Dermis microvascular lymphatic vessel endothelial cell (primary cell): Measurements from ENCODE around the gene CREBL2. TPM values are rescaled to one million over a fixed set of nuclear protein-coding genes. Genes with fewer than 3 reads are reported as not detected.

Experiments used
- DNase-seq, 2 donors: peaks; one replicate each; pipeline versions ENCODE4 v3.0.0 to v3.0.0-alpha.2; 2010; ENCODE audit warnings: low read depth in 2 of 2
- total RNA-seq: library from RNA; depleted of rRNA; stranded (reverse); fragments of >200 nt; gene quantifications from 2 replicates; pipeline ENCODE4 v1.2.1, GENCODE V29; 2014

Gene CREBL2
- total RNA-seq, 1 donor from 2014 or later: 31.5 TPM

- DNase-seq: no peak
Observed at GRCh38 chr12:12673296-12673695, 61.6 kb downstream of the CREBL2 start.

DNA sequence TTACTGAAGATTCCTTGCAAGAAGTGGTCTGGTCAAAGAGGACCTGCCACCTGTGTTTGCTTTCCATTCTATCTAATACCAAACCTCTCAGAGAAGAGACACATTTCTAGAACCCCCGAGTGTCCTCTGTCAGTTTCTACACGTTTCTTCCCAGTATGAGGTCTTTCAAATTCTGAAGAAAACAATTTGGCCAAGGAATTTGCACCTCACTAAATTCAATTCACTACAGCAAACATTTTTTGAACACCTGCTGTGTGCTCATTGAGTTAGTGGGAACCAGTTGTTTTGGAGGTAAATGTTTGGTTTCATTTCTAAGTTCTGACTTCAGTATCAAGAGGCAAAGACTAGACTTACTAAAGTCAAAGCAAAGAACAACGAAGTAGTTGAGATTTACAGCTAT lies 64.9 kb downstream of the CREBL2 start:
- no peak for DNase-seq

DNA sequence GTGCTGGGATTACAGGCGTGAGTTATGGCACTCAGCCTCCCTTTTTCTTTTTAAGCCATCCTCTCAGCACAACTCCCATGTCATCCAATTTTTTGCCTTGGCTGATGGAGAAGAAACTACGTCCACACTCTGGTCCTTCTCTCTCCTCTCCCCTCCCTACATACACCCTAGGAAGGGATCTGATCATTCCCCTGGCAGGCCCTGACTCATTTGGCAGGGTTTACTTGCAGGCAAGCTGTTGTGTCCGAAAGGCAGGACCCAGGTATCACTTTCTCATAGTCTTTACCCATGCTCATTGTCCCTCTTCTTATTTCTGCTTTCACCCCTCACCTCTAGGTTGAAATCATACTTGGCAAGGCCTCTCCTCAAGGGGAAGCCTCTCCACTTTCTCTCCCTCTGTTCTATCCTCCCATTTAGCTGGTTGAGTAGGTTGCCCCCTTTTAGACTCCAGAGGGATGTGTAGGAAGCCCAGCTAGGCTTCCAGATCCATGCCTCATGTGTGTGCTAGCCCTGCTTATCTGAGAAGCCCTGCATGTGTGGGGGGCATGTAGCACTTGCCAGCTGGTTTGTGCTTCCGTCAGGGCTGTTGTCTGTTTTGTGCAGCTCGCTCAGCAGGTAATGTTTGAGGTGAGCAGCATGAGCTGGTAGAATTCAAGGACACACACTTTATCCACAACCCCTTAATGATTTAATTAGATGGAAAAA lies 69.5 kb downstream of the CREBL2 start:
- DNase-seq: no peak

GRCh38 chr12:12682284-12682683 lies 70.6 kb downstream of the CREBL2 start:
- no peak for DNase-seq

DNA sequence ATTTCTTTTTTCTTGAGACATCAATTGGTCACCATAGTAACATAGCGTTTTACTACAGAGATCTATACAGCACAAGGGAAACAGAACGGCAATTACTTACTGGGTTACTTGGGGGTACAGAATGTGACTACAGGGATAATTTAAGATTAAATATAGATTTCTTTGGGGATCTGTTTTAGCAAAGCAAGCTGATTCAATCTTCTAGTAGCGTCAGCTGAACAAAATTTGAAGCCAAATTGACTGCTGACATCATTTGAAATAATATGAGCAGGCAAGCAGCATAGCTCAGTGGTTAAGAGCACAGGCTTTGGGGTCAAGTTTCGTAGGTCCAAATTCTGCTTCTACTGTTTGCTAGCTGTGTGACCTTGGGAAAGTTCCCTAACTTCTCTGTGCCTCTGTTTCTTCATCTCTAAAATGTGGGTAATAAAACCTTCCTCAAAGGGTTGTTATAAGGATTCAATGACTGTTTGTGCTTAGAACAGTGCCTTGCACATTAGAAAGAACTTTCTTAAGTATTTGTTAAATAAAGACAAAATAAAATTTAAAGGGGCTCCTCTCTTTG lies 71.5 kb downstream of the CREBL2 start:
- no peak for DNase-seq

DNA sequence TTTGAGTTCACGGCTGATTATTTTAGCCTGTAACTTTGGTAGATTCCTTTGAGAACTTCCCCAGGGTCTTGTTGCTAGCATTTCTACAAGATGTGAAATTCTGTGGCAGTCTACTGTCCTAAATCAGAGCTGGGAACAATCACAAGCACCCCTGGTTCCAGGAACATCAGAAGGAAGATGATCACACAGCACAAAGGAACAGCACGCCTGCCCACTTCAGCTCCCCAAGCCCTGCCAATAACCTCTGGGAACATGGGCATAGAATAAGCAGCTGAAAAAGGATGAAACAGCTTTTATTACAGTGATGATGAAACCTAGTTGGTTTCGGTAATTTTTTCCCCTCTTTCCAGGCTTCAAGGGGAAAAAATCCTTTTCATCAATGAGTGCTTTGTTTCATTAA lies 72.0 kb downstream of the CREBL2 start:
- DNase-seq: no peak

DNA sequence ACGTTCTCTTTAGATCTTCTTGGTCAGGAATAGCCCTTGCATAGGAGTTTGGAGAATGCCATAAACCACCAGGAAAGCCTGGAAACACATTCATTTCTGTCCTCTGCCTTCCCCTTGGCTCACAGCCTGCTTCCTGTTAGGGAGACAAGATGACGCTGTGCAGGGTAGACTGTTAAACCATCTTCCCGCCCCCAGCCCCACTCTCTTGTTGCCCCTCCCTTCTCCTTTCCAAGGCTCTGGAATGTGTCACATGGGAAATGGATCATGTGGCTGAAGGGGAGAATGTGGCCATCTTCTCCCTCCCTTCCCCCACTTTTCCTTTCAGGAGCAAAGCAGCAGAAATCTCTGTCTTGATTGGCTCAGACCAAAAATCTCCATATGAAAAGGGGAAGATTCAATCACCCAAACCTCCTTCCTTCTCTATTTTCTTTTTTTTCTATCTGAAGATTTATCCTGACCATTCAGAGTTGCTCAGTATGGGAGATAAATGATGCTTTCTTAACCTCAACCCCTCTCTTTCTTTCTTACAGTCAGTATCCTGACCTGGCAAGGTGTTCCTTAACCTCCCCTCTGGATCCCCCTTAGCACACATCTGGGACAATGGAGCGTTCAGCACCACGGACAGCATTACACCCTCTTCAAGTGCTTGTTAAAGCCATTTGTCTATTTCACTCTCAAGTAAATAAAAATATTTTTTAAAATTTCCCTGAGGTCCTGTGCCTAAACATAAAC lies 72.9 kb downstream of the CREBL2 start:
- DNase-seq: peak; percentile 26 to 62

- DNase-seq: no peak
Observed at GRCh38 chr12:12685305-12685704, 73.6 kb downstream of the CREBL2 start.

GRCh38 chr12:12686472-12686871 lies 74.8 kb downstream of the CREBL2 start:
- DNase-seq: no peak

DNA sequence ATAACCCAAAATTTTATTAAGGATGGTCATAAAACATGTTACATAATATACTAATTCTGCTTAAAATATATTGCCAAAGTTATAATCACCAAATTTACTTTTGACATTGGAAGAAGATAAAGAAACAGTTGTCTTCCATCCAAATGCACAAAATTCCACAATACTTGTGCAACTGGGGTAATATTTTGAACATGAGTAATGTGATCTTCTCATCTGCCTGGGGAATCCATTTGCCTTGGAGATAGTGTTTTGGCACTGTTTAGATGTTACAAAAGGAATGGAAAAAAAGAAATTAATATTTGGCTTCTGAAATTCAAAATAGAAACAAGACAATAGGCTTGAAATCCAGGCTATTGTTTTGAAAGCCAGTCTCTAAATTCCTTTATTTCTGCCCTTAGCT lies 75.2 kb downstream of the CREBL2 start:
- no peak for DNase-seq

GRCh38 chr12:12689647-12690300 lies 78.1 kb downstream of the CREBL2 start:
- DNase-seq: no peak

DNA sequence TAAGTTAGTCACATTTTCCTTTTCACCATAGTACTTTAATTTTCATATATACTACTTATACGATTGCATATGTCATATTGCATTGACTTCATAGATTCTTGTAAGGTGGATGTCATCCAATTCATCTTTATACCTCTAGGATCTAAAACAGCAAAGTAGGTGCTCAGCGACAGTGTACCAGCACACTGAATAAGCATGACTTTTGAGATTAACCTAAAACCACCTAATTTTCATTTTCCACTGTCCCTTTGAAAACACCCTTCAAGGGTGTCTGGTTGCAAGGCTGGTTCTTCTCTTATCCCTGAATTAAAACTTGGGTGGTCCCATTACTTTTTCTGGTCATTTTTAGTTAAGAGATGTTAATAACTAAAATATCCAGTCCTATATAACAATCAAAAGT lies 79.9 kb downstream of the CREBL2 start:
- DNase-seq: no peak

DNA sequence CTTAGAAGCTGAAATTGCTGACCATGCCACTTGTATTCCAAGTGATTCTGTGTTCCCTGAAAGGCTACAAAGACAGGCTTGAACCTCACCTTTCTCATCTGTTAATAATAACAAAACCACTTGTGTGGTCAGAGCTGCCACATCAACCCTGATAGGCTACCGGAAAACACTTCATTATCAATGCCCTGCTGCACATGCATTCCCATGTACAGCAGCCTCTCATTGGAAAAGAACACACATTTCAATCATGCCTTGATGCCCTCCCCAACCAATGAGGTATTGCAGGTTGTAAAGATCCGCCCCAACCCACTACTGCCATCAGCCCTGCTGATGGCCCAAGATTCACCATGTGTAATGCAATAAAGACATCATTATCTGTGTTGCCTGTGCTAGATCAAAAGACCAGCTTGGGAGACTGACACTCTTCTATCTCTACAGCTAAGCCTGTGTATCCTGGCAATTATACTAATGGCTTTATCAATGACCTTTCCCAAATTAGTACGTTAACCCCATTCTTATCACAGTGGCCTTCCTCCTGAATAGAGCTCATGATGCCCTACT lies 81.5 kb downstream of the CREBL2 start:
- no peak for DNase-seq

Other genes with a start within 250 kb of the CREBL2 start
- gene DUSP16, start 49.0 kb upstream of the CREBL2 start, total RNA-seq: 6.2 TPM in 2 replicates
- gene GPR19, start 84.3 kb downstream of the CREBL2 start, total RNA-seq: 0.38 and 0.64 TPM in 2 replicates
- gene CDKN1B, start 105.5 kb downstream of the CREBL2 start, total RNA-seq: 68.8 and 73.6 TPM in 2 replicates
- gene APOLD1, start 173.8 kb downstream of the CREBL2 start, total RNA-seq: 38.9 and 41.6 TPM in 2 replicates
- gene DDX47, start 201.5 kb downstream of the CREBL2 start, total RNA-seq: 46.9 and 48.5 TPM in 2 replicates